Measurements from ENCODE around the gene NKD2.
"Not testable (repeated sequence)": the region's sequence is repeated elsewhere in the genome, so short reads cannot be mapped to it uniquely, and the experiment has no call there.

The NKD2 gene, protein sequence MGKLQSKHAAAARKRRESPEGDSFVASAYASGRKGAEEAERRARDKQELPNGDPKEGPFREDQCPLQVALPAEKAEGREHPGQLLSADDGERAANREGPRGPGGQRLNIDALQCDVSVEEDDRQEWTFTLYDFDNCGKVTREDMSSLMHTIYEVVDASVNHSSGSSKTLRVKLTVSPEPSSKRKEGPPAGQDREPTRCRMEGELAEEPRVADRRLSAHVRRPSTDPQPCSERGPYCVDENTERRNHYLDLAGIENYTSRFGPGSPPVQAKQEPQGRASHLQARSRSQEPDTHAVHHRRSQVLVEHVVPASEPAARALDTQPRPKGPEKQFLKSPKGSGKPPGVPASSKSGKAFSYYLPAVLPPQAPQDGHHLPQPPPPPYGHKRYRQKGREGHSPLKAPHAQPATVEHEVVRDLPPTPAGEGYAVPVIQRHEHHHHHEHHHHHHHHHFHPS

DNA sequence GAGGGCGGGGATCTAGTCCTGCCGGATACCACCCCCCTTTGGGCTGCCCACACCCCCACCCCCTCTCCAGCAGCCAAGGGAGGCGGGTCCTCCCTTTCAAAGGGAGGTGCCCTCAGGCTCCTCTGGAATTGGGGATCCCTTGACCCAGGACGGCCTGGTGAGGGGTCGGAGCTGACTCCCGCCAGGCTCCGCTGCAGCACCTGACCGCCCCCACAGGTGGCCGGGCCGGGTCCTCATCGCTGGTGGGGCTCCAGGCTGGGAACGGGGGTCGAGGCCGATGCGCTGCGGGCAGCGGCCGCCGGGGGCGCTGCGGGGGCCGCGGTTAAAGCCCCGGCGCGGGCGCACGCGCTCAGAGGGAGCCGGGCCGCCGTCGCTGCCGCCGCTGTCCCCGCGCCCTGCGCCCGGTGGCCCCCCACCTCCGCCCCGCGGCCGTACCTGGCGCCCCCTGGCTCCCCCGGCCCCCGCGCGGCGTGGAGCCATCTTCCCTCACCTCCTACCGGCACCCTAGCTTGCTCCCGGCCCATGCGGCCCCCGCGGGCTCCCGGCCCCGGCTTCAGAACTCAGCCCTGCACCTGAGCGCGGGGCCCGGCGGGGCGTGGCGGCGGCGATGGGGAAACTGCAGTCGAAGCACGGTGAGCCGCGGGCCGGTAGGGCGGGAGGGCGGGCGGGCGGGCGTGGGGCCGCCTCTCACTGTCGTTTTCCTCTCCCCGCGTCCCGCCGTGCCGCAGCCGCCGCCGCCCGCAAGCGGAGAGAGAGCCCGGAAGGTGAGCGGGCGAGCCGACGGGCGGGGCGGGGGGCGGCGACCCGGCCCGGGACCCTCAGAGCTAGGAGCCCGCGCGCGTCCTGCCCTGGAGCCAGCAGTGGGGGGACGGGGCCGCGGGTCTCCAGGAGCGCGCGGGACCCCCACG lies at the start of gene NKD2:
NKD2 (plus strand) TSS at position 352 of the 908 bp plus-strand sequence; CDS start at position 608, 256 bp downstream.
- no peak for DNase-seq

DNA sequence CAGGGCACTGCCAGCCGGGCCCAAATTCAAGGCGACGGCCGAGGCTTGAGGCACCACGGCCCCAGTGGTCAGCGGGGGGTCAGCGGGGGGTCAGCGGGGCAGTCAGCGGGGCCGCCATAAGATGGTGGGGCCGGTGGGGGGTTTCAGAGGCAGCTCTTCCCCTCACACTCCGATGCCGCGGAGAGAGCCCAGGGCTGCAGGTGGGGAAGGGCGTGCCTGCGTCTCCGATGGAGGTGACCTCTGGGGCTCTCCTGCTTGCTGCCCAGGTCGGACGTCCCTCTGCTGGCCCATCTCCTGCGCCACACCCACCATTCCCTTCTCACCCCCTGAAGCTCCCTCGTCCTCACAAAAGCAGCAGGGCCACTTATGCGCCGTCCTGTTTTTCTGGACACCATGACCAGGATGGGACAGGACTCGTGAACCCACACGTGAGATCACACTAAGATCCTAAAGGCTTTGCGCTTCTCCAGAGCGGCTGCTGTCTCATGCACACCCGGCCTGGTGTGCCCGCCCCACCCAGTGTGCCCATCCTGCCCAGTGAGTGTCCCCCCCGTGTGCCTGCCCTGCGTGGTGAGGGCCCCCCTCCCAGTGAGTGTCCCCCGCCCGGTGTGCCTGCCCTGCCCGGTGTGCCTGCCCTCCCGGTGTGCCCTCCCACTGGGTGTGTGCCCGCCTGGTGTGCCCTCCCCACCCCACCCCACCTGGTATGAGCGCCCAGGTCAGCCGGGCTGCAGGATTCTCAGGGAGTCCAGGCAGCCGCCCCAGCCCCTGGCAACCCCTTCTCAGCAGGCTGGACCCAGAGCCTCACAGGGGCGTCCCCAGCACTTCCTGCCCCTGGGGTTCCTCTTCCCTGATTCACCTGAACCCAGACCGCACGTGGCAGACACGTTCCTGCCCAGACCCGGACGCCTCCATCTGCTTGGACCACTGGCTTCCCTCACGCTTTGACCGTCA lies 48.7 kb upstream of the NKD2 start:
- no peak for DNase-seq

DNA sequence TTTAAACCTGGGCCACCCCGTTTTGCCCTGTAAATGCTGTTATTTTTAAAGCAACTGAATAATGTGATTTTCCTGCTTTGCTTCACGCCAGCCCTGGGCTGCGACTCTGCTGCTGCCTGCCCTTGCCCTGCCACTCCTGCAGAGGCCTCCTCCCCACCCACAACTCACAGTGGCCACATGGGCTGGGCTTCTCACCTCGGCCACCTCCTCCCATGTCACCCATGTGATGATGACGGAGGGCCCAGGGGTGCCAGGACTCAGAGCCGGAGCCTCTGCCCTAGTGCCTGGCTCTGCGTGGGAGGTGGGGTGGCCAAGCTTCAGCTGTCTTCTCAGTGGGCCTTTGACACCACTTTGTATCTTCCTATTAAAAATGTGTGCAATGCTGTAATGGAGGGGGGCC lies 48.1 kb upstream of the NKD2 start:
- DNase-seq: no peak

DNA sequence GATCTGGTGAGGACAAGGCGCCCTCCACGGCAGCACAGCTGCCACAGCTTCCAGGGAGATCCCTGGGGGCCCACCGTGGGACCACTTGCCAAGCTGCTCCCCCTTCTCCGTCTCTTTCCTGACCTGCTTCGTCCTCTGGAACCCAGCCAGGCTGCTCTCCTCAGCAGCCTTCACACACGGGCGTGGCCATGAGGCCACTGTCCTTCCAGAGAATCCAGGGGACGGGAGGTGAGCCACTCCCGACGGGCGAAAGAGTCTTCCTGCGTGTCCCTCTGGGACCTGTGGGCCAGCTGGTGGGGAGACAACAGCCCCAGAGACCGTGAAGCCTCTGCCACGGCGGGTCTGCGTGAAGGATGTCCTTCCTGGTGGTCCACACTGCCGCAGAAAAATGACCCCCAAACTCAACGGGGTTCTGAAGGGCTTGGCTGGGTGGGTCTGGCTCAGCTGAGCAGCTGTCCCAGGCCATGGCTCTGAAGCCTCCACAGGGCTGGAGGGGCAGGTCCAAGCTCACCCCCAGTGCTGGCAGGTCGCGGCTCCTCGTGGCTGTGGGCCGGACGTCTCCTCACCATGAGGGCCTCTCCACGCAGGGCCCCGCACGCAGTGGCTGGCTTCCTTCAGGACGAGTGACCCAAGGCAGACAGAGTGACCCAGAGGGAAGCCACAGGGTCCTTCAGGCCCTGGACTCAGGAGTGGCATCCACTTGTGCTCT lies 47.4 kb upstream of the NKD2 start:
- no peak for DNase-seq

DNA sequence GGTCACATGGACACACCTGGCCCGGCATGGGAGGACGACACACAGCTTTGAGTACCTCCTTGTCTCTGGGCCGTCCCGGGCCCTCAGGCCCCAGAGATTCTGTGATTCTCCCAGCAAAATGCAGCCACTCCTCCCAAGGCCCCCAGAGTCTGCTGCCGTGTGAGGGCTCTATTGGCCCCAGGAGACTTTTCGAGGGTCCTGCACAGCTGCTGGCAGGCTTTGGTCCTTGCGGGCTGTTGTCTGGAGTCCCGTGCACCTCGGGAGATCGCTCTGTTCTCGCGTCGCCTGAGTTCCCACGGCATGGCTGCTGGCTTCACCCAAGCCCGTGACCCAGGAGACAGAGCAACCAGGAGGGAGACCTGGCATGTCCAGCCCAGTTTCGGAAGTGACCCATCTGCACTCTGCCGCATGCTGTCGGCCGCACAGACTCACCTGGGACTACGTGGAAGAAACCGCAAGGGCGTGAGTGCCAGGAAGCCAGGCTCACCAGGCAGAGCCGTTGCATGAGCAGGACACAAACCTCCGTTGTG lies 46.8 kb upstream of the NKD2 start:
- no peak for DNase-seq

DNA sequence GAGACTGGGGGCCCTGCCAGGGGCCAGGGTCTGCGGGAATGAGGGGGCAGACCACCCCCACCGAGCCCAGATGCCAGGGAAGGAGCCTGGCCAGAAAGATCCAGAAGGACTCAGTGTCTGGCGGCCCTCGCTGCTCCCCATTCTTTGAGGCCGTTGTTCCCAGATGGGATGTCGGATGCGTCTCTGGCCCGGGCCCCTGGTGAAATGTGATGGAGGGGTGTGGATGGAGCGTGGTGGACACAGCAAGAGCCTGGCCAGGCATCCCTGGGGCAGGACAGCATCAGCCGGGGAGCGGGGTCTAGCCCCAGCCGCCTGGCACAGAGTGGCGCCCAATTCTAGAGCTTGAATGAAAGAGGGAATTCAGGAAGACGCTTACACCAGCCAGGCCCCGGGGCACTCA lies 46.2 kb upstream of the NKD2 start:
- no peak for DNase-seq

DNA sequence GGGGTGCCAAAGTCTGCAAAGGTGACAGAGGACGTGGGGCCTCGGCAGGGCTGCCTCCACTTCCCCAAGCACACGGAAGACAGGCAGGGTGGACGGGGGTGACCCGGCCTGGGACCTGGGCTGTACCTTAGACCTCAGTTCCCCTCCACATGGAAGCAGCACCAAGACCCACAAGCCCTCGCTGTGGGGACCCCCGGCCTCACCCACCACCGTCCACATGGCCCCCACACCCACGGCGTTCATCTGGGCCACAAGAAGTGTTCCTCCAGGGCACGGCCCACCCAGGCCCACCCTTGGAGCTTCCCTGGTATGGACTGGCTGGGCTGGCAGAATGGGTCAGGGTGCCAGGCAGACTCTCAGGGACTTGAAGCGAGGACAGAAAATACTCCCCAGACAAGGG lies 45.8 kb upstream of the NKD2 start:
- no peak for DNase-seq

DNA sequence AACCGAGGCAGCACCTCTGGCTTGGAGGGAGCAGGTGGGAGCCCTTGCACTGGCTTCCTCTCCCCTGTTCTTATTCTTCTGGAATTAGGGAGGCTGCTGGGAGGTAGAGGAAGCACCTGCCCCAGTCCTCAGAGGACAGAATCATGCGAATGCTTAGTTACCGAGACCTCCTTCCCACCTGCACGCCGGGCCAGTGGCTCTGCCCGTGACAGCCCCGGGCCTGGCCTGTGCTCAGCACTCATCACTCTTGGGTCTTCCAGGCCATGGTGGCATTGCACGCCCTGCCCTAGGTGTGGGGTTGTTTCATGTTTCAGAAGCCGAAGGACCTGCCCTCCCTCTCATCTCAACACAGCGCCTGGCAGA lies 45.3 kb upstream of the NKD2 start:
- no peak for DNase-seq

DNA sequence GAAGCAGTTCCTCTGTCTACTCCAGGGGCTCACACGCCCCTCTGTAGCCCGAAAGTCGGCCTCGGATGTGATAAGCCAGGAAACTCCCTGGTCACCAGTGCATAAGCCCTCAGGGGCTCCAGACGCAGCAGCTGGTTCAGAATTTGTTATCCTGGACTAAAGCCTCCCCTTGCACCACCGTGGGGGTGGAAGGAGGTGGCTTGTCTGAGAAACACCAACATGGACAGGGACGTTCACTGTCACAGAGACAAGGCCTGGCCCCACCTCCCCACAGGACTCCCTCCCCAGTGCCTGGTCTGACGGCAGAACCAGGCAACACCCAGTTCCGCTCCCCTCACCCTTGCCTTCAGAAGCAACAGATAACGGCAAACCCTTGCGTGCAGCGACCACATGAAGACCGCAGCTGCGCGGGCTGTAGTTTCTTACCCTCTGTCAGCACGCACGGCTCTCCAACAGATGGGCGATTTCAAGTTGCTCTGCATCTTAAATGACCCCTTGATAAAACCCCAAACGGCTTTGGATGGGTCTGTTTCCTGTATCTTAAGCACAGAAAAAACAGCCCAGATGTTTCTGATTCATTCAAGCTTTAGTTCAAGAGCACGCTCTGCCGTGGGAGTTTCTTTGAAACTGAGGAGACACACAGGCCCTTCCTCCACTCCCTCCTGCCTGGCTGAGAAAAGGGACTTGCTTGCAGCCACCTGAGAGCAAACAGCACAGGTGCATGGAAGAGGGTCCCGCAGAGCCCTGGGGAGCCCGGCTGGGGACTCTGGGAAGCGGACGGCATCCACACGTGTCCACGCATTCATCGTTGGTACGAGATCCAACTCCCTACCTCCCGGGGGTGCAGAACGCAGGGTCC lies 44.7 kb upstream of the NKD2 start:
- no peak for DNase-seq

DNA sequence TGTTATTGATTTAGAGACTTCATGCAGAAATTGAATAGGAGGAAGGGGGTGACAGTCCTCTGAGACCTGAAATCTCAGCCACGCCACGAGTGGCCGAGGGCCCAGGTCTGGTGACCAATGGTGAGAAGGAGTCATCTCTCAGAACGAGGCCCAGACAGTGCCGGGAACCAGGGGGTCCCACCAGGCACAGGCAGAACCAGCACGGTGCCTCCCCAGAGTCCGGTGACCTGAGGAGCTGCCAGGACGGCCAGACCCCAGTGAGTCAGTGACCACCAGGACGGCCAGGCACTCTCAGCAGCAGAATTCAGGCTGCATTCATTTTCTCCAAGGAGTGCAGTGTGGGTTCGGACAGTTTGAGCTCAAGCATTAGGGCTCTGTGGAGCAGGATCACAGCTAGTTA lies 43.8 kb upstream of the NKD2 start:
- DNase-seq: no peak

DNA sequence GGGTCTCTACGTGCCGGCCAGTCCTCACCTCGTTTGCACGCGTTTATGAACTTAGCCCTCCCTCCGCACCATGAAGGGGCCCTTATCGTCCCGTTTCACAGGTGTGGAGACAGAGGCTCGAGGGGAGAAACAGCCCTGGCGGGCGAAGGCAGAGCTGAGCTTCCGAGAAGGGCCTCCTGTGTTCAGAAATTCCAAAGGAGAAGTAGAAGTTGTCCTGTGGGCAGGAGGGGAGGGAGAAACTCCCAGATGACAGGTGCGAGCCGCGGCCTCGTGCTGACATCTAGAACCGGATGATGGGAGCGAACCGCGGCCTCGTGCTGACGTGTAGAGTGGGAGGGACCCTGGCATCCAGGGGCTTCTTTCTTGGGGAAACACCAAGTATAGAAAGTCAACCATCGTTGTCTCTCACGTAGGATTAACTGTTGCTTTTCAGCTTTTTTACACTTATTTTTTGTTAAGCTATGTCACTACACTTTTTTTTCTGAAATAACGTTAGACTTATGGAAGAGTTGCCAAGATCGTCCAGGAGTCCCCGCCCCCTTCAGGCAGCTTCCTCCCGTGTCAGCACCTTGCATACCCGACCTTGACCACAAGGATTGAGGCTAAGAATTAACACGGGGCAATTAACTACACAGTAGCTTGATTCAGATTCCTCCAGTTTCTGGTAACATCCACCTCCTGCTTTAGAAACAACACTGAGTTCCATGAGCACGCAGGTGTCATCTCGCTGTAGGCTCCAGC lies 42.8 kb upstream of the NKD2 start:
- no peak for DNase-seq

DNA sequence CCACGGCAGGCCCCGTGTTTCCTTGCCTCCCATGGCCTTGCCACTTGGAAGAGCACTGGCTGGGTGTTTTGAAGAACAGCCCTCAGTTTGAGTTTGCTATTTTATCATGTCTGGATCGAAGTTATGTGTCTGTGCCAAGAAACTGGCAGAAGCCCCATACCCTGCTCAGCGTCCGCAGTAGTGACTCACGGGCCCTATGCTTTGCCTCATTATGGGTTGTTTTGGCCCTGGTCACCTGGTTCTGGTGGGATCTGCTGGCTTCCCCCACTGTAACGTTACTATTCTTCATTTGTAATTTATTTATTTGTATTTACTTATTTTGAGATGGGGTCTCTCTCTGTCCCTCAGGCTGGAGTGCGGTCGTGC lies 42.3 kb upstream of the NKD2 start:
- no peak for DNase-seq

DNA sequence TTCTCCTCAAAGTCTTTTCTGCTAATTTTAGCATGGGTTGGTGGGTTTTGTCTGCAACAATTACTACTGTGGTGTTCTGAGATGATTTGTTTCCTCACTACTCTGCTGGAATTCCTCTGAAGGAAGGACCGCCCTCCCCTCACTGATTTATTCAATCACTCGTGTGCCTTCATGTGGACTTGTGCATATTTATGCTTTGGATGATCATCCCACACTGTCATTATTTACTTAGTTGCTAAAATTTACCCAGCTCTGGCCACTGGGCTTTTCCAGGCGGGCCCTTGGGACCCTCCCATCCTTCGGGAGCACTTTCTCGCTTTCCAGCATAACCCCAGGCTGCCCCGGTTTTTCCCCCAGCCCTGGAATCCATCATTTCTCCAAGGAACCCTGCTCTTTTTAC lies 41.7 kb upstream of the NKD2 start:
- no peak for DNase-seq

DNA sequence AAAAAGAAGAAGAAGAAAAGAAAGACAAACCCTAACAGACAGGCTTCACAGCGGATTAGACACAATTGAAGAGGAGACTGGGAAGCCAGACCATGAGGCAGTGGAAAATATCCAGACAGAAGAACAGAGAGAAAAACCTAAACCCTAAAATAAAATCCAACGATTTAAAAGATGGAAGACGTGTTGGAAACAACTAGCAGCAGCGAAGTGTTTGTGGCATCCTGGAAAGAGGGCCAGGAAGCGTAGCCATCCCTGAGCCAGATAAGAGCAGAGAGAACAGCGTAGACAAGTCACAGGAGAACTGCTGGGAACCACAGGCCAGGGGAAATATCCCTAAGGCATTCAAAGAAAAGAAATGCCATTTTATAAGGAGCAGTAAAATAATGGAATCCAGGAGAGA lies 39.7 kb upstream of the NKD2 start:
- no peak for DNase-seq

DNA sequence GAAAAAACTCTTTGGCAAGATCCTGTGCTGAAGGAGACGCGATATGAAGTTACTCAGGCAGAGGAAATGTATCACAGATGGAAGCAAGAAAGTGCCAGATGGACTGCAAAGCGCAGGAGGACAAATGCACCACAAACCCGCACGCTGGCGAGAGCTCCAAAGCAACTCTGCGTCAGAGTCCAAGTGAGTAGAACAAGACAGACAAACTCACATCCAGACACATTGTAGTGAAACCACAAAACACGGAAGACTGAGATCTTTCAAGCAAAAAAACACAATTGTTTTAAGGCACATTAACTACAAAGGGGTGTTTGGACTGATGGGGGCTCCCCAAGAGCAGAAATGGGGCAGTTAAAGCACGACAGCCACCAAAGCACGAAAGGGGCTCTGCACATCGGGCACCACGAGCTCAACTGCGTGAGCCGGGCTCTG lies 39.2 kb upstream of the NKD2 start:
- DNase-seq: no peak

DNA sequence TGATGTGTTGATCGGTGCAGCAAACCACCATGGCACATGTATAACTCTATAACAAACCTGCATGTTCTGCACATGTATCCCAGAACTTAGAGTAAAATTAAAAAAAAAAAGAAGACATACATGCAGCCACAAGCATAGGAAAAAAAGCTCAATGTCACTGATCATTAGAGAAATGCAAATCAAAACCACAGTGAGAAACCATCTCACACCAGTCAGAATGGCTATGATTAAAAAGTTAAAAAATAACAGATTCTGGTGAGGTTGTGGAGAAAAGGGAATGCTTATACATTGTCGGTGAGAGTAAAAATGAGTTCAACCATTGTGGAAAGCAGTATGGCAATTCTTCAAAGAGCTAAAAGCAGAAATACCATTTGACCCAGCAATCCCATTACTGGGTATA lies 36.0 kb upstream of the NKD2 start:
- DNase-seq: not testable (repeated sequence)

DNA sequence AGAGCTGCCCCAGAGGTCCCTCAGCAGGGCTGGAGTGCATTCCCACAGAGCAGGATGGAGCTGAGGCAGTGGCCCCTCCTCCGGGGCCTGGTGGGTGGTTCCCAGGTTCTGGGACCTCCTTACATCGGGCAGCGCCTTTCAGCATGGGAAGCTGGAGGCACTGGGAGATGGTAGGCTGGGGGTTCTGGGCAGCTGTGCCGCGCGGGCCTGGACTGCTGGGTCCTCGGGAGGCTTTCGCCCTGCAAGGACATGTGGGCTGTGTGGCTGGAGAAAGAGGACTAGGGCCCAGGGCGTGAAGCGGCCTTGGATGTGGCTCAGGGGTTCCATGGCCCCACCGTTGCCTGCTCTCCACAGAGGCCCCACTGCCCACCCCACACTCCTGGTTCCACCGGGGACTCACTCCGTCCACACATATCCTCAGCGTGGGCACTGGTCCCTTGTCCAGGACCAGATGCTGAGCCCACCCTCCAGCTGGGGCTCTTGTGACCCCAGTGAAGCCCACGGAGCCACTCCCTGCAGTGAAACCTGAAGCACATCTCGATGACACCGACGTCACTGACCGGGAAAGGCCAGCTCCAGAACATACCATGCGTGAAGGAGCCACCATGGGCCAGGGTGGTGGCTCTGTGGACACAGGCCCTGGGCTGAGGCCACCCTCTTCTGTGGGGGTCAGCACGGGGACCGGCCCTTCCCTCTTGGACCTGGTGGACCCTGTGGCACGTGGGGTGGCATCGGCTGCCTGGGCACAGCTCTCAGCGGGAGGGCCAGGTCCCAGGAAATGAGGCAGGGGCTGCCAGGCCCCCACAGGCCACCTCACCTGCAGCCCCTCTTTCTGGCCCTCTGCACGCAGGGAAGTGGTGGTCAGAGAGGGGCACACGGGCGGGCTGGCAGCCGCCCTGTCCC lies 31.5 kb upstream of the NKD2 start:
- no peak for DNase-seq

DNA sequence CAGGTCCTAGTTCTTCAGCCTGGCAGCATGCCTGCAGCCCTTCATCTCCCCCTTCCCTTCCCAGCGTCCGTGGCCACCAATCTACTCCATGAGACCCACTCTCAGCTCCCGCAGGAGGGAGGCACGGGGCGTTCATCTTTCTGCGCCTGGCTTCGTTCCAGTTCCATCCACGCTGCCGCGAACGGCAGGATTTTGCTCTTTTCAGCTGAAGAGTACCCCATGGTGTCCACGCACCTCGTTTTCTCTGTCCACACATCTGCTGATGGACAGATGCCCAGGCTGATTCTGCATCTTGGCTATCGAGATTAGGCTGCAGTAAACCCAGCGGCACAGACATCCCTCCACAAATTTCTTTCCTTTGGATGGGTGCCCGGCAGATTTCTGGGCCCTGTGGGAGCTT lies 30.5 kb upstream of the NKD2 start:
- DNase-seq: no peak

DNA sequence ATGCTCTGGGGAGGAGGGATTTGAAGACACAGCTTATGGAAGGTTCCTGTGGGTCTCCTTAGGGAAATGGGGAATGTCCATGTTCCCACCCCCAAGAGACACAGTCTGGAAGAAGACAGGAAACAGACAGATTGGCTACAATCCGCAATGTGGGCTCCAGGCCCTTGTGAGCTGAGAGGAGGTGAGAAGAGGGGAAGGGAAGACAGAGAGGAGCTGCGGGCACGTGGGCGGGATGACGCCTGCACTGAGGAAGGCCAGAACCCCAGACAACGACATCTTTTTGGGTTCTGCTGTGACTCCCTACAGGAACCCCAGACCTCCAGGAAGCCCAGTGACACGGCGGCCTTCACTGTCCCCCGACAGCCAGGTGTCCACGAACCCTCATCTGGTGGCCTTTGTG lies 29.9 kb upstream of the NKD2 start:
- no peak for DNase-seq
